Adrenal gland (tissue), 12 donors: Measurements from ENCODE around the gene GABPB1. TPM values are rescaled to one million over a fixed set of nuclear protein-coding genes. Genes with fewer than 3 reads are reported as not detected.

Experiments used
- DNase-seq, 7 donors: peaks; one replicate each; pipeline ENCODE4 v3.0.0-alpha.2; 2019 to 2020
- H3K27ac ChIP-seq, 5 donors: fragments of 200-600 bp; sonication (generic) in 4 of 5; 1 replicate in 3 of 5; 2 replicates in 2 of 5; pipeline versions ENCODE4 v1.5.1 to v1.8.0; 2016 to 2020; ENCODE audit warnings: mild to moderate bottlenecking in 1 of 5
- H3K27me3 ChIP-seq: fragments of 200-600 bp; 2 replicates; pipeline ENCODE4 v1.8.0; 2021
- H3K36me3 ChIP-seq, 2 donors: fragments of 200-600 bp; replicated peaks in 1 of 2; 1 replicate in 1 of 2; 2 replicates in 1 of 2; pipeline versions ENCODE4 v1.5.1 to v1.8.0; 2018 to 2022
- H3K4me1 ChIP-seq, 2 donors: fragments of 200-600 bp; replicated peaks in 1 of 2; 1 replicate in 1 of 2; 2 replicates in 1 of 2; pipeline versions ENCODE4 v1.5.1 to v1.8.0; 2018 to 2021
- H3K4me3 ChIP-seq, 4 donors: fragments of 200-600 bp; sonication (generic) in 3 of 4; one replicate each; pipeline ENCODE4 v1.5.1; 2016 to 2018
- H3K9me3 ChIP-seq, 3 donors: fragments of 200-600 bp; sonication (generic) in 1 of 3; replicated peaks in 1 of 3; 1 replicate in 2 of 3; 2 replicates in 1 of 3; pipeline versions ENCODE4 v1.5.1 to v1.8.0; 2016 to 2021
- CTCF ChIP-seq, 6 experiments: fragments of 450-650 bp in 4 of 6; fragments of 200-600 bp in 2 of 6; sonication (generic) in 1 of 6; IDR thresholded peaks; 1 replicate in 5 of 6; 2 replicates in 1 of 6; pipeline versions ENCODE4 v1.5.1 to v1.8.0; 2016 to 2021; ENCODE audit warnings: antibody characterized with exemption in 6 of 6, mild to moderate bottlenecking in 2 of 6, moderate library complexity in 1 of 6
- POLR2A ChIP-seq, 2 donors: fragments of 450-650 bp; IDR thresholded peaks; one replicate each; pipeline ENCODE4 v1.6.1; 2017; ENCODE audit warnings: antibody characterized with exemption in 2 of 2, mild to moderate bottlenecking in 2 of 2, moderate library complexity in 1 of 2
- WGBS, 4 donors: extraction: QIAGEN DNeasy Blood & Tissue Kit in 2 of 4; methylation state at CpG; one replicate each; pipeline versions ENCODE4 v1.1.5 to v1.1.7; 2013 to 2017; 5-methylcytosine and 5-hydroxymethylcytosine counted together
- intact Hi-C, 2 donors: fragments of 100-400 bp; cut with DNase I; formaldehyde crosslinking; loops; one replicate each; pipeline versions ENCODE4 v1.14.1 to v1.15.0; 2022 to 2023
- polyA plus RNA-seq, 3 donors: library from polyadenylated mRNA; stranded (reverse); fragments of 200-250 nt in 2 of 3; fragments of 350-450 nt in 1 of 3; fragmentation: Illumina TruSeq in 1 of 3; extraction: RNeasy Lipid Tissue Mini Kit (QIAGEN cat#74804) in 1 of 3; gene quantifications; one replicate each; pipeline ENCODE4 v1.2.3, GENCODE V29; 2013 to 2014
- total RNA-seq, 9 donors: library from RNA; depleted of rRNA in 4 of 9; stranded (reverse); fragments of >200 nt in 4 of 9; fragments of 120-200 nt in 1 of 9; fragmentation: NEBNext Ultra II Directional in 1 of 9; extraction: Animal tissue kit (Norgen Biotek cat#: 25700) in 1 of 9; gene quantifications; one replicate each; pipeline versions ENCODE4 v1.1.0 to v1.2.4, GENCODE V29; 2013 to 2023
- donor health status: healthy with polysubstance abuse.
- donor health status: Bipolar disorder and iron deficiency.
- donor health status: DM: yes; HTN: yes; CAD: no.
- donor health status: DM: no; HTN: no; CAD: no.
- donor health status: DM: no; HTN: no; CAD: no.
- donor health status: DM: yes; HTN: yes; CAD: no.

Gene GABPB1
- total and polyA plus RNA-seq, 12 donors, result 3.7 to 24.3 (median 14.7) TPM

- Histone ChIP-seq H3K9me3 (no peaks in the 10 kb centered on the region), H3K27me3 (no peaks in the 10 kb centered on the region), H3K4me1 (no peaks in the 10 kb centered on the region), H3K36me3 (peaks cover 0 to 9% of the 10 kb centered on the region in 2 donors), H3K27ac (no peak overlapping the region), H3K4me3 (no peak overlapping the region)
- WGBS, 4 donors, result 79 to 89% (median 85%) methylated on average over 1 of the region's 1 CpG
- TF ChIP-seq POLR2A (IDR thresholded peaks at IDR 0.05) (no peak), CTCF (IDR thresholded peaks at IDR 0.05) (no peak)
- no peak for DNase-seq
- intact Hi-C loops, result no loop called here
These were observed 50.2 kb downstream of the GABPB1 start for GRCh38 chr15:50304836-50305235.

- Histone ChIP-seq H3K4me1 (no peaks in the 10 kb centered on the region), H3K4me3 (no peak overlapping the region), H3K36me3 (peaks cover 0 to 9% of the 10 kb centered on the region in 2 donors), H3K9me3 (no peaks in the 10 kb centered on the region), H3K27me3 (no peaks in the 10 kb centered on the region), H3K27ac (no peak overlapping the region)
- intact Hi-C loops, result no loop called here
- TF ChIP-seq CTCF (IDR thresholded peaks at IDR 0.05), result no peak
- TF ChIP-seq POLR2A (IDR thresholded peaks at IDR 0.05), result no peak
- 91 to 100% (median 98%) methylated on average over 1 of the region's 1 CpG for WGBS, 4 donors
- no peak for DNase-seq
These were observed 52.4 kb downstream of the GABPB1 start for GRCh38 chr15:50302581-50302980.

- no peak for DNase-seq
- no peak overlapping the region for H3K27ac ChIP-seq
- H3K36me3 ChIP-seq, result peaks cover 0 to 9% of the 10 kb centered on the region in 2 donors
- H3K4me3 ChIP-seq, result no peak overlapping the region
- intact Hi-C loops, result no loop called here
- 96 to 99% (median 97%) methylated on average over 2 of the region's 2 CpGs for WGBS, 4 donors
- H3K27me3 ChIP-seq, result no peaks in the 10 kb centered on the region
- TF ChIP-seq CTCF (IDR thresholded peaks at IDR 0.05) (no peak), POLR2A (IDR thresholded peaks at IDR 0.05) (no peak)
- no peaks in the 10 kb centered on the region for H3K4me1 ChIP-seq
- H3K9me3 ChIP-seq, result no peaks in the 10 kb centered on the region
These were observed 56.7 kb downstream of the GABPB1 start for GRCh38 chr15:50298340-50298739.

GRCh38 chr15:50295966-50296365, 59.0 kb downstream of the GABPB1 start:
- intact Hi-C loops, result no loop called here
- peaks cover 0 to 7% of the 10 kb centered on the region in 2 donors for H3K36me3 ChIP-seq
- no peaks in the 10 kb centered on the region for H3K9me3 ChIP-seq
- TF ChIP-seq POLR2A (IDR thresholded peaks at IDR 0.05), result no peak
- no peak for TF ChIP-seq CTCF (IDR thresholded peaks at IDR 0.05)
- no peak overlapping the region for H3K4me3 ChIP-seq
- H3K27me3 ChIP-seq, result no peaks in the 10 kb centered on the region
- no peak for DNase-seq
- whole genome bisulfite sequencing, 4 donors, result 87 to 97% (median 96%) methylated on average over 1 of the region's 1 CpG
- H3K4me1 ChIP-seq, result no peaks in the 10 kb centered on the region
- no peak overlapping the region for H3K27ac ChIP-seq
